ENCODE data around the gene CAMTA1.
"Not testable (repeated sequence)": the region's sequence is repeated elsewhere in the genome, so short reads cannot be mapped to it uniquely, and the experiment has no call there.

The CAMTA1 gene

DNA sequence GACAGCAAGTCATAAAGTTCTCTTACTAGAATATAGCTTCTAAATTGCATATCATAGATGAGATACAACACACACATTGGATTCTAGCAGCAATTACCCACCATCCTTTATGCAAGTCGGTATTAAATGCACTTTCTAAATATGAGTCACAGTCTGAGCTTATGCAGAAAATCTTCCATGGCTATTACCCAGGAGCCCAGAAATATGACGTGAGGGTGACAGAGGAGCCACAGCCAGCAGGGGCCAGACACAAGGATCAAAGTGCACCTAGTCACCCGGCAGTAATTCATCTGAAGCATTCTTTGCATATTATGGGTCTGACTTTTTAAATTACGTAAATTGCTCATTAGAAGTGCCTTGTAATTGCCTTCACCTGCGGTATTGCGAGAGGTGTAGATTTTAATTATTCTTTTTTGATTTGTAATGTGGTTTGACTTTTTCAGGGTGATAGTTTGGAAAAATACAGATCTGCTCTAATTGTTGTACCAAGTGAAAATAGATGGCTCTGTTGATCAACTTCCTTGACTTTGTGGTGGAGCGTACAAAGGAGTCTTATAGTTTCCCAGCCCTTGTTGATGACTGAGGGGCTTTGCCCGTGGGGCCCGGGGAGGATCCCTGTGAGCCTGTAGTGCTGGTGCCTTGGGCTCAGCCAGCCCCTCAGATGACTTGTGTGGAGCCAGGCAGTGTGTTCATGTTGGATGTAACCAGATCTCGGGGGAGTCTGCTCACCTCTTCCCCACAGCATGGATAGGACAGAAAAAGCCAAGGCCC is 515.8 kb downstream of the CAMTA1 start:
- no peak for DNase-seq

DNA sequence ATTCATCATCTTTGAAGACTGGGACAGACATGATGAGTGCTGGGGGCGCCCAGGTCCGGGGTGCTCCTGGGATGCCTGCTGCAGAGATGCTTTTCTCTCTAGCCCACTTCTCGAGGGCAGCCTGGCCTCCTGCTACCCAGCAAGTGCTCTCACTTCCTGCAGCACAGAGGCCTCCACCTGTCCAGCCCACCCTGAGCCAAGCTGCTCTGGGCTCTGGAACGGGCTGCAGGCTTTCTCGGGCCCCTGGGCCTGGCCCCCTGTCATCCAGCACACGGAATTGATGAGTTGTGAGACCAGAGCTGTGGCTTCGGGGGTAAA is 516.4 kb downstream of the CAMTA1 start:
- no peak for DNase-seq

GRCh38 chr1:7302126-7302525 is 516.9 kb downstream of the CAMTA1 start:
- no peak for DNase-seq

DNA sequence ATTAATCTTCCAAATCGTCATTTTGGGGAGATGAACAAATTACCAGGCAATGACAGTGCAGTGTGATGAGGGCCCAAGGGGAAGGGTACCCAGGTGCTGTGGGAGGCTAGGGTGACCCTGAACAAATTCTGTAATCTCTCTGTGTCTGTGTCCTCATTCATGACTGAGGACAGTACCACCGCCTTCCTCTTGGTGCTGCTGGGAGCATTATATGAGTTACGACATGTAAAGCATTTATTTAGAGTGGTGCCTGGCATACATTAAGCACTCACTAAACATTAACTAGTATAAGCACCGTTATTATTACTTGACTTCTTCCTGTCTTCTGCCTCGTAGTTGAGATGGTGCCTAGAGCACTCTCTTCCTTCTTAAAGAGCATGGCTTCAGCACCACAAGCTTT is 517.6 kb downstream of the CAMTA1 start:
- DNase-seq, result no peak

GRCh38 chr1:7303554-7304317 is 518.5 kb downstream of the CAMTA1 start:
- no peak for DNase-seq

GRCh38 chr1:7313081-7313546 is 527.9 kb downstream of the CAMTA1 start:
- DNase-seq, result no peak

DNA sequence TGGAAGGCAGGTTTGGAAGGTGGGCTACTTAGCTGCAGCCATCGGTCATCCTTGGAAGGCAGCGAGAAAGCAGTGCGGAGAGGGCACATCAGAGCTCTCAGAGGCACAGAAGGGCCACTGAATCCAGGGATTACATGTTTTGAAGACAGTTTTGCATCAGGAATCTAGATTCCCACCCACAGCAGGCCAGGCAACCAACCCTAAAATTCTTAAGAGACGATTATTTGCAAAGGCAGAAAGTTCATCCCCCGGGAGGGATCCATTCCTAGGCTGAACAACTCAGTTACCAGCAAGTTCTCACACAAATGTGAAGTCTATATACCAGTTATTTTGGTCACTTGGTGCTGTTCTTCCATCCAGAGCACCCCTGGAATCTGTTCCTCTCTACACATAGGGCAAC is 528.6 kb downstream of the CAMTA1 start:
- DNase-seq, result no peak

GRCh38 chr1:7315316-7315715 is 530.1 kb downstream of the CAMTA1 start:
- no peak for DNase-seq

DNA sequence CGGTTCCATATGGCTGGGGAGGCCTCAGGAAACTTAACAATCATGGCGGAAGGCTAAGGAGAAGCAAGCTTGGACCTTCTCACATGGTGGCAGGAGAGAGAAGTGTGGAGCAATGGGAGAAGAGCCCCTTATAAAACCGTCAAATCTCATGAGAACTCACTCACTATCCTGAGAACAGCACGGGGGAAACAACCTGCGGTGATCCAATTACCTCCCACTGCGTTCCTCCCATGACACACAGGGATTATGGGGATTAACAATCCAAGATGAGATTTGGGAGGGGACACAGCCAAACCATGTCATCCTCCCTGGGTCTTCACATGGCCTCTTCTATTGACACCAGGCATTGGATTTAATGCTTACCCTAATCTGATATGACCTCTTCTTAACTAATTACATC is 530.7 kb downstream of the CAMTA1 start:
- DNase-seq, result no peak

DNA sequence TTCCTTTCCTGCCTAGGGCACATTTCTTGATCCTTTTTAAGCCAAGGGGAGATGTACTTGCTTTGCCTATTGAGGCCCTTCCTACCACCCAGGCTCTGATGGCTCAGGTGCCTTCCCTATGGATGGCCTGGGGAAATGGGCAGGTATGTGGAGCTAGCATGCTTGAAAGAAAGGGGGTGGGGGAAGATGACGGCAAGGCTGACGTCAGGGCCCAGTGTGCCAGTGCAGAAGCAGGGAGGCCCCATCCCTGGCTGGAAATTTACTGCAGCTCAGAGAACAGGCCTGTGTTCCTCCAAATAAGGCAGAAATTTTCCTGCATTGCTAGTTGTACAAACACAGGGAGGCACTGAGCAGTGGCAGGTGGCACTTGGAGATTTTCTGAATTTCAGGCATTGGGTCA is 532.6 kb downstream of the CAMTA1 start:
- no peak for DNase-seq

DNA sequence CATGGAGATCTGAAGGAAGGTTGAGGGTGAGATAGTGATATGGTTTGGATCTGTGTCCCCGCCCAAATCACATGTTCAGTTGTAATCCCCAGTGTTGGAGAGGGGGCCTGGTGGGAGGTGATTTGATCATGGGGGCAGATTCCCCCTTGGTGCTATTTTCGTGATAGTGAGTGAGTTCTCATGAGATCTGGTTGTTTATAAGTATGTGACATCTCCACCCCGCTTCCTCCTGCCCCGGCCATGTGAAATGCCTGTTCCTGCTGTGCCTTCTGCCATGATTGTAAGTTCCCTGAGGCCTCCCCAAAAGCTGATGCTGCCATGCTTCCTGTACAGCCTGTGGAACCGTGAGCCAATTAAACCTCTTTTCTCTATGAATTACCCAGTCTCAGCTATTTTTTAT is 533.9 kb downstream of the CAMTA1 start:
- no peak for DNase-seq

GRCh38 chr1:7320661-7321060 is 535.4 kb downstream of the CAMTA1 start:
- DNase-seq, result no peak

GRCh38 chr1:7322283-7322785 is 537.1 kb downstream of the CAMTA1 start:
- no peak for DNase-seq

- DNase-seq, result no peak
Measured at GRCh38 chr1:7322912-7323311, 537.7 kb downstream of the CAMTA1 start.

GRCh38 chr1:7325254-7325653 is 540.0 kb downstream of the CAMTA1 start:
- no peak for DNase-seq

- no peak for DNase-seq
Measured at GRCh38 chr1:7326366-7326765, 541.1 kb downstream of the CAMTA1 start.

DNA sequence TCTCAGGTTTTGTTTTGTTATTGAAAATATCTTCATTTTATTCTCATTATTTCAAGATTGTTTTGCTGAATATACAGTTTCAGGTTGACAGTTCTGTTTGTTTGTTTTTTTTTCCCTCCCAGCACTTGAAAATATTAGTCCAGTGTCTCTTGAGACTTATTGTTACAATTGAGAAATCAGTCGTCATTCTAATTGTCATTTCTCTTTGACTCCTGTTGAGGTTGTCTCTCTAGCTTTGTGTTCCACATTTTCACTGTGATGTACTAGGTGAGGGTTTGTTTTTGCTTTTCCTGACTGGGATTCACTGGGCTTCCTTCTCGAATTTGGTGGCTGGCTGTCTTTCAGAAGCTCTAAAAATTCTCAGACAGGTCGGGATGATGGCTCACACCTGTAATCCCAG is 542.6 kb downstream of the CAMTA1 start:
- DNase-seq, result no peak

DNA sequence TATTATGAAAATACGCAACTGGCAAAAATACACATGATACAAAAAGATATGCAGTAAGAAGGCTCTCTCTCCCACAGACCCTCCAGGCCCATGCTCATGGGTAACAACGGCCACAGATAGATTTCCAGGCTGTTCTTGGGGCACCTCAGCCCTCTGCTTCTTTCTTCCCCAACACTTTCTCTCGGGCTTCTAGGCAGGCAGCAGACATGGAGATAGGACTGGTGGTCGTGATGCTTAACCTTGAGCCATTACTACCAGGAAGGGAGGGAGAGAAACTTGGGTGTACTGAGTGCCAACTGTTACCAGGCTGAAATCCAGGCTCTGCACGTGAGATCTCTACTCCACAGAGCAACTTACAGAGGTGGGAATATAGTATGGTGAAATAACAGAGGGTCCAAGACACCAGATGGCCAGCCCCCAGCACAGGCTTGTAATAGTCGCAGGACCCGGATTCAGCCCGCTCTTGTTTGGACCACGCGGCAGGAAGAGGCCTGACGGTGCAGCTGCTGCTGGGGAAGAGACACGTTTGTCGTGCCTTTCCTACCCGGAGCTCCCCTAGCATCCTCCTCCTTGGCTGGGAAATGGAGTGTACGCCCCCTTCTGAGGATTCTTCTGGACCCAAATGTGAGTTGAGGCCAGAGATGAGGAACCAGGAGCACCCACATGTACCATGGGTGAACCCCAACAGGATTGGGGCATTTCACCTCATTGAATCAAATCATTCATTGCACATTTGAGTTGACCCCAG is 544.8 kb downstream of the CAMTA1 start:
- DNase-seq, result no peak

DNA sequence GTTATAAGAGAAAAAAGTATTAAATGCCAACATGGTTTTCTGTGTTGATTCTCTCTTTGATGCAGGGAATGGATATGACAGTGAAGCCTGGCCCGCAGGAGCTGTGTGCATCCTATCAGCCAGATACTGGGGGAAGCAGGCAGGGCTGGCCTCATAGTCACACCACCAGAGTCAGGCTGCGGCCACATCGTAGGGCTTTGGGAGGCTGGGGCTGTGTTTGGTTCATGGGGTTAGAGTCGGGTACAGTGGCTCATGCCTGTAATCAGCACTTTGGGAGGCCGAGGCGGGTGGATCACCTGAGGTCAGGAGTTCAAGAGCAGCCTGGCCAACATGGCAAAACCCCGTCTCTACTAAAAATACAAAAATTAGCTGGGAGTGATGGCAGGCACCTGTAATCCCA is 545.5 kb downstream of the CAMTA1 start:
- DNase-seq, result not testable (repeated sequence)

- DNase-seq, result no peak
Measured at GRCh38 chr1:7331926-7332535, 546.8 kb downstream of the CAMTA1 start.

DNA sequence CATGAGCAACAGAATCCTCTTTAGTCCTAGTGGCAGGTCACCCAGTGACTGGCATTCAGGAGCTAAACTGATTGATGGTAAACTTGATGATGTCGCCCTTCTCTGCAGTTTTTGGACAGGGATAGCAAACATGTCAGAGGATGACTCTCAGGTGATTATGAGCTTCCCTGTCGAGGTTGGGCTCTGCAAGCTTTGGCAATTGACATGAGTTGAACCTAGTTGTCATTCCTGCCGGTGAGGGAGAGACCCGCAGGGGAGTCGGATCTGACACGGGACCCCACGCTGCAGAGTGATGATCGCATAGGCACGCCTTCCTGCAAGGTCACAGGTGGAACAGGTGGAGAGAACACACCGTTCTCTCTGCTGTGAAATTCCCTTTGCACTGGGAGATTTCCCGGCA is 547.8 kb downstream of the CAMTA1 start:
- DNase-seq, result no peak

DNA sequence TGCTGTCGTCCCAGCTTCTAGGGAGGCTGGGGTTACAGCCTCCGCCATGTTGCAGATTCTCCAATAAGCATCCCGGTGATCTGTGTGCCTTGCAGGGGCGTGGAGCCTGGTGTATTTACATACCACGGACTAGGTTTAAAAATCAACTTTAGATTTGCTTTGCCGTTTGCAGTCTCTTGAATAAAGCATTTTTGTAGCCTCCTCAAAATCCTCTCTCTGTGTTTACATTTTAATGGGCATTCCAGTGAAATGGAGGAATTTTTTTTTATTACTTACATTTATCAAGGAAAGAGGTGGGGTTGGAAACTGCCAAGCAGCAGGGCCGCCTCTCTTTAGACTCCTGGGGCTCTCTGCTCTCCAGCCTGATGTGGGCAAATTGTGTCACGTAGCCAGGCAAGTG is 548.4 kb downstream of the CAMTA1 start:
- no peak for DNase-seq

- DNase-seq, result no peak
Measured at GRCh38 chr1:7334475-7335035, 549.3 kb downstream of the CAMTA1 start.
